Measurements from ENCODE around the gene AKAP4.

Gene AKAP4, protein sequence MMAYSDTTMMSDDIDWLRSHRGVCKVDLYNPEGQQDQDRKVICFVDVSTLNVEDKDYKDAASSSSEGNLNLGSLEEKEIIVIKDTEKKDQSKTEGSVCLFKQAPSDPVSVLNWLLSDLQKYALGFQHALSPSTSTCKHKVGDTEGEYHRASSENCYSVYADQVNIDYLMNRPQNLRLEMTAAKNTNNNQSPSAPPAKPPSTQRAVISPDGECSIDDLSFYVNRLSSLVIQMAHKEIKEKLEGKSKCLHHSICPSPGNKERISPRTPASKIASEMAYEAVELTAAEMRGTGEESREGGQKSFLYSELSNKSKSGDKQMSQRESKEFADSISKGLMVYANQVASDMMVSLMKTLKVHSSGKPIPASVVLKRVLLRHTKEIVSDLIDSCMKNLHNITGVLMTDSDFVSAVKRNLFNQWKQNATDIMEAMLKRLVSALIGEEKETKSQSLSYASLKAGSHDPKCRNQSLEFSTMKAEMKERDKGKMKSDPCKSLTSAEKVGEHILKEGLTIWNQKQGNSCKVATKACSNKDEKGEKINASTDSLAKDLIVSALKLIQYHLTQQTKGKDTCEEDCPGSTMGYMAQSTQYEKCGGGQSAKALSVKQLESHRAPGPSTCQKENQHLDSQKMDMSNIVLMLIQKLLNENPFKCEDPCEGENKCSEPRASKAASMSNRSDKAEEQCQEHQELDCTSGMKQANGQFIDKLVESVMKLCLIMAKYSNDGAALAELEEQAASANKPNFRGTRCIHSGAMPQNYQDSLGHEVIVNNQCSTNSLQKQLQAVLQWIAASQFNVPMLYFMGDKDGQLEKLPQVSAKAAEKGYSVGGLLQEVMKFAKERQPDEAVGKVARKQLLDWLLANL

DNA sequence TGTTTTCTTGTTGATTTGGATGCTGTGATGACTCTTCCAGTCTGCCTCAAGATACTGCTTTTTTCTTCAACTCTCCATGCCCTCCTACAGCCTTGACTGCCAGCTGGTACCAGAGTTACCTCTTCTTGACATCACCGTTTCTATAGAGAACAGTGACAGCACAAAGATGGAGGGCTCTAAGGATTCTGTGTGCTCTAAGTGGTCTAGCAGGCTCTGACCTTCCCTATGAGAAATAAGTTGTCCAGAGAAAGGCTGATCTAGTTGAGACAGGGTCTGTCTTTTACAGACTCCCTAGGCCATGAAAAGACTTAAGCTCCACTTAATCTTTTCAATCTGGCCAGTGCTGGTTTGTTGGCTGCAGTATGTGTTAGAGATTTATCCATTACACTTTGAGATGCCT, at the start of gene AKAP4:
Gene AKAP4, minus strand, starts transcription at position 101 of the 400 bp plus-strand sequence. CDS start 118 bp downstream, outside the sequence.
- FAIRE-seq: no peak

DNA sequence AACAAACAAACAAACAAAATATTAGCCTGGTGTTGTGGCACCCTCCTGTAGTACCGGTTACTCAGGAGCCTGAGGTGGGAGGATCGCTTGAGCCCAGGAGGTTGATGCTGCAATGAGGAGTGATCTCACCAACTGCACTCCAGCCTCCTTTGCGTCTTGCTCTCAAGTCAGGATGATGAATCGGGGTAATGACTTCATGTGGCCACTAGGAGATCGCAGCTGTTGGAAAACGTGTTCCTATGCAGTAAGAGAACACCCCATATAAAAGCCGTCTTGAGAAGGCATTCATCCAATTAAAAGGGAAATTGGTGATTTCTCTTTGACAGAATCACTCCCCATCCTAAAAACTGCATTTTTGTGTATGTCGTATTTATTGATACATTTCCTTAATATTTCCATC, 10.7 kb upstream of the AKAP4 start:
- no peak for FAIRE-seq

DNA sequence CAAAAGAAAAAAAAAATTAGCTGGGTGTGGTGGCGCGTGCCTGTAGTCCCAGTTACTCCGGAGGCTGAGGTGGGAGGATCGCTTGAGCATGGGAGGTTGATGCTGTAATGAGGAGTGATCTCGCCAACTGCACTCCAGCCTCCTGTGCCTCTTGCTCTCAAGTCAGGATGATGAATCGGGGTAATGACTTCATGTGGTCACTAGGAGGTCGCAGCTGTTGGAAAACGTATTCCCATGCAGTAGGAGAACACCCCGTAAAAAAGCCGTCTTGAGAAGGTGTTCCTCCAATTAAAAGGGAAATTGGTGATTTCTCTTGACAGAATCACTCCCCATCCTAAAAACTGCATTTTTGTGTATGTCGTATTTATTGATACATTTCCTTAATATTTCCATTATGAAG, 5.9 kb upstream of the AKAP4 start:
- FAIRE-seq: no peak

DNA sequence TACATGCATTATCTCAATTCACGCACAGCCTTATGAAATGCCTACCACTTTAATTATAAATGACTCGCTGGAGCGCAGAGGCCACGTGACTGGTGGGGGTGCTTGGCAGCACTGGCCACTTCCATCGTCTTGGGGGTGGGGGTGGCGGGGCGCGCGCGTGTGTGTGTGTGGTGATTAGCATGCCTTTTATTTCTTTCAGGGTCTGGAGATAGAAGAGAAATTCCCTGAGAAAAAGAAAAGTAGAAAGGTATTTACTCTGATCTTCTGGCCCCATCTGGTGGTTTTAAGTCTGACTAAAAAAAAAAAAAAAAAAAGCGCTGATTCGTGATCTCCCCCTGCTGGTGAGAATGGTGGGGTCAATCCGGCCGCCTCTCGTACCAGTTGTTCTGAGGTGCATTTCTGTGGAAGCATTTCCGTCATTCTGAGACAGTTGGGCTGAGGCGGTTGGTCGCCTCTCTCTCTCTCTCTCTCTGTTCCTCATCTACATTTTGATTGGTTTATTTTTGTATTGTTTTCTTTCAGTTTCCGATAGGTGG, 3.6 kb upstream of the AKAP4 start, which contains the start of gene CCNB3:
Gene CCNB3, plus strand, starts transcription at position 402 of the 536 bp plus-strand sequence. CDS start 80,399 bp downstream, outside the sequence.
- FAIRE-seq: no peak

DNA sequence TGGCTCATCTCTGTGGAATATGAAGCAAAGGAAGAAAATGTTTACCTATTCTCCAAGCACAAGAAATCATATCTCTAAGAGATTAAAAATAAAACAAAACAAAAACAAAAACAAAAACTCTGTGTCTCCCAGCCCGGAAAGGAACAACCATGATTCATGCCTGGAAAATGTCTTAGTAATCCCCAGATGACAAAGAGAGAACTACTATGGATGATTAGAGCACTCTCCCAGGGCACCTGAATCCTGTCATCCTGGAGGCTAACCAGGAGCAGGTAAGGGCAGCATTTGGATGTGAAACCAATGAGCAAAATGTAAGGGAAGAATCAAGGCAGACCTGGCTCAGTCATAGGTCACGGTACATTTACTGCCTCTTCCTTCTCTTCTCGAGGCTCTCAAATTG, 1.7 kb upstream of the AKAP4 start:
- FAIRE-seq: no peak

DNA sequence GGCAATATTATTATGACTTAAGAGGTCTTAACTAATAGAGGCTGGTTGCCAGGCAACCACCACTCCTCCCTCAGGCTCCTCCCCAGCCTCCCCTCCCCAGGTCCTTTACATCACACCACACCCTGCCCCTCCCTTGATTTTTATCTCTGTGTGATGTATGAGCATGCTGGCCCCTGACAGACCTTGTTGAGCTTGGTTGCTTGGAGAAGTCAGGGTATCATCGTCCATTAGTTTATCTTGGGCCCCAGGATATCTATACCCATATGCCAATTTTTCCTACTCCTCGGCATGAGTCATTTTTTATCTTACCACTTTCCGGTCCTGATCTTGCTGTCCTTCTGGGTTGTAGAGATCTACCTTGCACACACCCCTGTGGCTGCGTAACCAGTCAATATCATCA, 2.5 kb downstream of the AKAP4 start:
- FAIRE-seq: no peak

DNA sequence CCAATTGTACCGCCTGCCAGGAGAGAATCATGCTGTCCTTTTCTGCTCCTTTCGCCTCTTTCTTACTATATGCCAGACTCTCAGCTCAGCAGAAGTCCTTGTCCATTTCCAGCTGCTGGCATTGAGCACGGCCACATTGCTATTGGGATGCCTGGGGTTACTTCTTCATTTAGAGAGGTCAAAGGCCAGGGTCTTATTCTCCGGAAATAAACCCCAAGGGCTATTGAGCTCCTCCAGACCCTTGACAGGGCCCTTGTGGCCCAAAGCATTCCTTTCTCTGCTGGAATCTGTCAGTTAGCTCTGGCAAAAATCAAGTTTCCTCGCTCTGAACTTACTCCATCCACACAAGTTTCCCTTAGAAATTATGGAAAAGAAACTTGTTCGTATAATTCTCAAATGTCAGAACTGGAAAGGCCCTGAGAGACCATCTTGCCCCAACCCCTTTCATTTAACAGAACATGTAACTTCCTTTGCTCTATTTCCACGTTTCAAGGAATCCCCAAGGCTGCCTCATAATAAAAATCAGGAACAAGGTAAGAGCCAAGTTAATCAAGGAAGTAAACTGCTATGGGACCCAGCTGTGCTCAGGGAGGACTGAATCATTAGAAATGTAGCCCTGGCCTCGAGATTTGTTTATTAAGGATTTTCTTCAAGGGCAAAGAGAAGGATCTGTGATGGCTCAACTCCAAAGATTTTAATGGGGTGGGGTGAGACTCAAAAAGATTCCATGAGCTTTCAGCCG, 11.8 kb downstream of the AKAP4 start:
- FAIRE-seq: no peak

DNA sequence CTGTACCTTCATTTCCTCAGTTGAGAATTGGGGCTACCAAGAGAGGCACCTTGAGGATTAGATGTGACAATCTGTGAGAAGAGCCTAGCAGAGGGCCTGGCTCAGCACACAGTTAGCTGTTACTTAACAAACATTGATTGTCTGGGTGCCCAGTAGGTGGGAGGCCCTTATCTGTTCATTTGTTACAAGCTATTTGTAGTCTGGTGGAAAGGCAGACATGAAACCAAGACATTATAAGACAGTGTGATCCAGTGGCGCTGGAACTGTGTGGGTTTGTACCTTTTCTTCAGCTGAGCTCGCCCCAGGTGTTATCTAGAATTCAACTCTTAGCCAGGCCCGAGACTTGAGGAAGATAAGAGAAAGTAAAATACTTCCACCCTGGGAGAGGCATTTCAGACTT, 16.9 kb downstream of the AKAP4 start:
- no peak for FAIRE-seq

DNA sequence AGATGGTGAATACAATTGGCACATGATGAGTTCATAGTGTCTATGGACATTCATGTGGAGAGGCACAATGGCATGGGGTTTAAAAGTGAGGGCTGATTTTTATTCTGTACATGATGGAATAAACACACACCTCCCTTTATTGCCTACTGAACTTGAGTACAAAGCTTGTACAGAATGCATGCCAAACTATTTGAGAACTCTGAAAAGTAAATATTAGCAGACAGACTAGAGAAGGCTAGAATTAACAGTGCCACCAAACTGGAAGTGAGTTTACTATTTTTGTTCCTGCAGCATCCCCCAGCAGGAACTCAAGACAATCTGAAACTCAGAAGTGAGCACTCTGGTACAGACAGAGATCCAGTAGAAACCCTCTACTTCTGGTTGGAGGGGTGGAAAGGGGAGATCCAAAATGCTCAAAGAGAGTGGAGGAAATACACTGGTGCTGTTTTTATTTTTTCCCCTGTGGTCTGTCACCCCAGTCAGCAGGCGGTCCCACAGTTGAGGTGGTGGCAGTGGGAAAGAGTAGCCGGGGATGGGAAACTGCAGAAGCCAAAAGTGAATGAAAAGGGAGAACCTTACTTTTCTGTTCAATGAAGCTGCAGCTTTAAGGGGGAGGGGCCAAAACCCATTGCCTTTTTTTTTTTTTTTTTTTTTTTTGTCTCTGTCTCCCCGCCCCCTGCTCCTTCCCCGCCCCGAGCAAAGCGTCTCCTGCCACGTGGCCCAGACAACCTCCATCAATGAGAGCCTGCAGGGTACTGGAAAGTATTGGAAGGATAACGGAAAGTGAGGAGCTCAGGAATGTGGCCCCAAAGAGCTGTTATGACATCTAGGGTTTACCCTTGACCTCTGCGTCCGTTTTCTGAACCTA, 20.5 kb downstream of the AKAP4 start:
- no peak for FAIRE-seq

DNA sequence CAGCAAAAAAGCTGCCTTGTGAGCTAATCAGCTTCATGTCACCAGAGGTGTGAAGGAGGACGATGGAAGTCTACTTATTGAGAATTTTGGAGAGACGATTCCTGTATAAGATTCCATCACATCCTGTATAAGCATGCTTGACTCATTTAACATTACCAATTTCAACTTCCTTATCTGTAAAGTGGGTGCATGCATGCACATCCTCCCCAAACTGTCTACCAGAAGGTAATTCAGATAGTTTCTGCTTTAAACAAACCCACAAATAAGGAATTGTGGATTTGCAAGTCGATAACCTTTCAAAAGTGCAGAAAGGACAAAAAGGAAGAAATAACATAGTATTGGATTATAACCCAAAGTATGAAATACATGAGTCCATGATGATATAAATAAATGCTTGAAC, 31.1 kb downstream of the AKAP4 start:
- FAIRE-seq: no peak

DNA sequence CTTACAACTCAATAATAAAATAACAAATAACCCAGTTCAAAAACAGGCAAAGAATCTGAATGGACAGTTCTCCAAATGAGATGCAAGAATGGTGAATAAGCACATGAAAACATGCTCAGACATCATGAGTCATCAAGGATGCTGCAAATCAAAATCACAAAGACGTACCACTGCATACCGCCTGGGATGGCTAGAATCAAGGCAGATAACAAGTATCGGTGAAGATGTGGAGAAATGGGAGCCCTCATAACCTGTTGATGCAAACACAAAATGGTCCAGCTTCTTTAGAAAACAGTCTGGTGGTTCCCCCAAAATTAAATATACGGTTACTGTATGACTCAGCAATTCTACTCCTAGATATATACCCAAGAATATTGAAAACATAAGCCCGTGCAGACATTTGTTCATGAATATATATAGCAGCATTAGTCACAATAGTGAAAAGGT, 32.5 kb downstream of the AKAP4 start:
- no peak for FAIRE-seq

DNA sequence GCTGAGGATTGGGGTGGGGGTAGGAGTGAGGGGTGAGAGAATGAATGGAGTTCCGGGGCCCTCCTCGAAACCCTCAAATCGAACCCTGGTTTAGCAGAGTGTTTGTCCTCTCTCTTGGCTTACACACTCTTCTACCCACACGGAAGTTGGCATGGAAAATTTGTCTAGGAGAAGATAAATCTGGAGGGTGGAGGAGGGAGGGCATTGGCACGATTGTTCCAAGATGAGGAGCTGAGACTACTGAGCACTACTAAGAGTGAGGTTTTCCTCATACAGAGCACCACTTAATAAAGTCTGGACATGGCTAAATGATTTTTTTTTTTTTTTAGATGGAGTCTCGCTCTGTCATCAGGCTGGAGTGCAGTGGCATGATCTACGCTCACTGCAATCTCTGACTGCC, 33.4 kb downstream of the AKAP4 start:
- FAIRE-seq: no peak

DNA sequence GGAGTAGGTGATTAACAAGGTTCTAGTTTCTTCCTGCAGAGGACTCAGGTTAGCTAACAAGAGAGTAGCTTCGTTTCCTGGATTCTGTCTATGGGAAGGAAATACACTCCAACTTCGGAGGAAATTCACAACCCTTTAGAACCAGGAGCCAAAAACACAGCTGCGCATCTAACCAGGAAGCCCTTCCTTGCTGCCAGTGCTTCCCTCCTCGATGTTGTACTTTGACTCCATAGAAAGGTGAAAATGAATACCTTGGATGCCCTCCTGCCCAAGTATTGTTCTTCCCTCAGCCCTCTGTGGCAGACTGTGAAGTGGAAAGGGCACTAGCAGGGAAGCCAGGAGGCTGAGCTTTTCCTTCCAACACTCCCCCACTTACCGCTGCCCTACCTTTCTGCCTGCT, 35.1 kb downstream of the AKAP4 start:
- FAIRE-seq: no peak

DNA sequence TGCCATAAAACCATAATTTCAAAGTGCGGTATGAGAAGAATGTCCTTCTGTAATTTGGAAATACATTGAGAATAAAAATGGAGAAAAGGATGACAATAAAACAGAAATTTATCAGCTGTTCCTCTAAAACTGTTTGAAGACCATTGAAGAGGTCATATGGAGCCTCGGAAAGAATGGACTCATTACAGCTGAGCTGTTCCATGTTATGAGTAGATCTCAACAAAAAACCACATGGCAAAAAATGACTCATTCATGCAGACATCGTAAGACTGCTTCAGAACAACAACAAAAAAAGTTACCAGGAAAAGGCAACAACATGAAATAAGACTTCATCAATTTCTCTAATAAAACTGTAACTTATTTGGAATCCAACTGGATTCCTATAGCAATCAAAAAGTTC, 39.7 kb downstream of the AKAP4 start:
- FAIRE-seq: no peak

DNA sequence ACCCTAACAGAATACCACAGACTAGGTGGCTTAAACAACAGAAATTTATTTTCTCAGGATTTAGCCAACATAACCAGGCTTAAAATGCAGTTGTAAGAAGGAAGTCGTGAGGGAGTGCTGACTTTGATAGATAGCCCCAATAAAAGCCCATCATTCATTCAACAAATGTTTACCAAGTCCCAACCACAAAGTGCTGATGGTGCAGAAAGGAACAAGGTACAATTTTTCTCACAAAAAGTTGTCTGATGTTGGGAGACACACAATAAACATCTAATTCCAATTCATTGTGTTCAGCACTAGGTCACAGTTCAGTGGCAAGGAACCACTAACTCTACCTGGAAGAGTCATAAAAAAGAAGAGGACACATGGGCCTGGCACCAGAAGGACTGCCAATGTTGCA, 42.2 kb downstream of the AKAP4 start:
- no peak for FAIRE-seq

DNA sequence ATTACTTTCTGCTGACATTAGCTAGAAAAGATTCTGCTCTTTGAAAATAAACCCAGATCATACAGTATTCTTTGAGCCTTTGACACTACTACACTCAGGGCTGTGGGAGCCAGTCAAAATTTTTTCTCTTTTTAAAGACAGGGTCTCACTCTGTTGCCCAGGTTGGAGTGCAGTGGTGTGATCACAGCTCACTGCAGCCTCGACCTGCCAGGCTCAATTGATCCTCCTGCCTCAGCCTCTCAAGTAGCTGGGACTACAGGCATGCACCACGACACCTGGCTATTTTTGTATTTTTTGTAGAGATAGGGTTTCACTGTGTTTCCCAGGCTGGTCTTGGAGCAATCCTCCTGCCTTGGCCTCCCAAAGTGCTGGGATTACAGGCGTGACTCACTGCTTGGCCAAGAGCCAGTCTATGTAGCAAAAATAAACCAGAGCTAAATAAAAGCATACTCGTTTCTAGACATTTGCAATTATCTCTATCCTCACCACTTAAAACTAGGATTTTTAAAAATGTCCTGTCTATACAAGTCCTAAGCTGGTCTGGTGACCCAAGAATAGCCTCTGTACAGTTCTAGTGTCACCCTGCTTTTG, 43.2 kb downstream of the AKAP4 start:
- no peak for FAIRE-seq

DNA sequence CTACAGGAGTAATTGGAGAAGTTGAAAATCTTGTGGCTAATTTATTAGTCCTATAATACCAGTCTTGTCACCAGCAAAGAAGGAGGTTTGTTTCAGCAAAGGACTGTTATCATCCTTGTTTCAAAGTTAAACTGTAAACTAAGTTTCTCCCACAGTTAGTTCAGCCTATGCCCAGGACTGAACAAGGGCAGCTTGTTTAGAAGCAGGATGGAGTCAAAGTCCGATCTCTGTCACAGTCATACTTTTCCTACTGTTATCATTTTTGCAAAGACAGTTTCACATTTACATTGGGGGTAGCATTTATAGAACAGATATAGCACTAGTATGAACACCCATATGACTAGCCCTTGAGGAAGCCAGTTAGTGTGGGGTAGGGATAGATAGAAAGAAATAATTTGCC, 46.4 kb downstream of the AKAP4 start:
- no peak for FAIRE-seq

DNA sequence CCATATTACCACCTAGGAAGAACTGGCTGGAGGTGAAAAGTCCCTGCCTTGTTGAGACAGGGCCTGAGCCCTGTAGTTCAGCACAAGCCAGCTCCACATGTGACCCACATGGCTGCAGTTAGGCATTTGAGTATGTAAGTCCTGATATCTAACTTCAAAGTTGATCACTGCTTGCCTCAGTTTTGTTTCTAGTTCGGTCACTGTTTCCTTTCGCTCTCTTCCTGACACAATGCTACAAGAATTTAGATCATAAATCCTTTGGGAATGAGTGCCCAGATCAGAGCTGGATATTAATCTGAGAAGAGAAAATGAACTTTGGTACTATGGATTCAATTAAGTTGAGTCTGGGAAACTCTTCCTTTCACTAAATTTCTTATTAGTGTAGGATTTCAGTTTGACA, 48.4 kb downstream of the AKAP4 start:
- no peak for FAIRE-seq

DNA sequence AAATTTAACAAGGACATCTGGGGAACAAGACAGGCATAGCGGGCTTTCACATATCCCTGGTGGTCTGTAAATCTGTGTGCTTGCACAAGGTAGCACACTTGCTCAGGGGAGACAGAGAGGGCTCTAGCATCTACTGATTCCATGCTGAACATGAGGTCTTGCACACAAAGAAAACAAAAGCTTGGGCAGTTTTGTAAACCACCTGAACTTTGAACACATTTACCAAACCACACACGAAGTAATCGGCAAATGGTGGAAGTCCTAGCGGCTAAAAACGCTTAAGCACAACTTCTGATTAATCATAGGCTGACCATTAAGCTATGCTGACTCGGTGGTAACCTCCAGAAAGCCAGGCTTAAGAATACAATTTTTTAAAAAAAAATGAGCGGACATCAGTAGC, 52.8 kb downstream of the AKAP4 start:
- no peak for FAIRE-seq

All from islet of Langerhans (tissue), 1 donor.